Loucy (cell line): ENCODE results near the gene BCKDK.

Source experiments
- CTCF ChIP-seq: fragments of 200-600 bp; sonication (generic); conservative IDR thresholded peaks from 2 replicates; pipeline ENCODE4 v1.5.1; 2014; ENCODE audit warnings: mild to moderate bottlenecking, antibody characterized with exemption, low read length
- EZH2phosphoT487 ChIP-seq: fragments of 200-600 bp; IDR thresholded peaks from 2 replicates; pipeline ENCODE4 v1.6.1; 2018; ENCODE audit warnings: antibody characterized with exemption, mild to moderate bottlenecking, moderate library complexity, borderline replicate concordance

- TF ChIP-seq CTCF (no peak), EZH2phosphoT487 (no peak)
These were observed 20.8 kb downstream of the BCKDK start for GRCh38 chr16:31128711-31129567.
